OCI-LY1 (cell line): ENCODE measurements around the gene MFAP3L.
"Not testable (repeated sequence)": the region's sequence is repeated elsewhere in the genome, so short reads cannot be mapped to it uniquely, and the experiment has no call there.

Experiments
- H2AFZ ChIP-seq: fragments of 200-600 bp; sonication (generic), shearing (Covaris generic); 2 replicates; pipeline ENCODE4 v1.6.0; 2014; ENCODE audit warnings: antibody characterized with exemption, mild to moderate bottlenecking, low read length
- H3F3A ChIP-seq: fragments of 200-600 bp; sonication (generic), shearing (Covaris generic); 2 replicates; pipeline ENCODE4 v1.6.0; 2014; ENCODE audit warnings: mild to moderate bottlenecking, antibody characterized with exemption, low read length, moderate library complexity; ENCODE audit not compliant: insufficient read depth
- H3K27ac ChIP-seq: fragments of 200-600 bp; sonication (generic); 2 replicates; pipeline ENCODE4 v1.5.1; 2014; ENCODE audit warnings: low read length, mixed run types, mild to moderate bottlenecking, low read depth; ENCODE audit not compliant: poor library complexity, severe bottlenecking
- H3K27me3 ChIP-seq: fragments of 200-600 bp; sonication (generic); 2 replicates; pipeline ENCODE4 v1.6.0; 2014; ENCODE audit warnings: antibody characterized with exemption, mild to moderate bottlenecking, low read length, moderate library complexity; ENCODE audit not compliant: insufficient read depth
- H3K36me3 ChIP-seq: fragments of 200-600 bp; sonication (generic); 2 replicates; pipeline ENCODE4 v1.6.1; 2014; ENCODE audit warnings: mild to moderate bottlenecking, antibody characterized with exemption, low read length, moderate library complexity, mixed read lengths; ENCODE audit not compliant: insufficient read depth
- H3K4me1 ChIP-seq: fragments of 200-600 bp; sonication (generic); 2 replicates; pipeline ENCODE4 v1.5.1; 2014; ENCODE audit warnings: mild to moderate bottlenecking, low read length, moderate library complexity; ENCODE audit not compliant: insufficient read depth, severe bottlenecking
- H3K4me2 ChIP-seq: fragments of 200-600 bp; sonication (generic), shearing (Covaris generic); 2 replicates; pipeline ENCODE4 v1.6.1; 2014; ENCODE audit warnings: low read length
- H3K4me3 ChIP-seq: fragments of 200-600 bp; sonication (generic); 2 replicates; pipeline ENCODE4 v1.5.1; 2014; ENCODE audit warnings: low read length, low read depth, mild to moderate bottlenecking, mixed read lengths; ENCODE audit not compliant: poor library complexity, severe bottlenecking
- H3K79me2 ChIP-seq: fragments of 200-600 bp; shearing (Covaris generic); 2 replicates; pipeline ENCODE4 v1.6.1; 2016; ENCODE audit warnings: mixed run types, low read length, mixed read lengths; ENCODE audit not compliant: insufficient read depth
- H3K9ac ChIP-seq: fragments of 200-600 bp; sonication (generic), shearing (Covaris generic); 2 replicates; pipeline ENCODE4 v1.6.1; 2014; ENCODE audit warnings: mild to moderate bottlenecking, low read length, mixed read lengths
- H3K9me2 ChIP-seq: fragments of 200-600 bp; sonication (generic), shearing (Covaris generic); 2 replicates; pipeline ENCODE4 v1.6.1; 2014; ENCODE audit warnings: low read depth, mild to moderate bottlenecking, low read length, mixed read lengths
- H3K9me3 ChIP-seq: fragments of 200-600 bp; shearing (Covaris generic); 2 replicates; pipeline ENCODE4 v1.6.1; 2014; ENCODE audit warnings: low read length, mixed read lengths
- H4K20me1 ChIP-seq: fragments of 200-600 bp; sonication (generic), shearing (Covaris generic); 2 replicates; pipeline ENCODE4 v1.6.0; 2016; ENCODE audit warnings: mild to moderate bottlenecking, low read length; ENCODE audit not compliant: insufficient read depth
- CTCF ChIP-seq: fragments of 200-600 bp; sonication (generic), shearing (Covaris generic); IDR thresholded peaks from 2 replicates; pipeline ENCODE4 v1.5.1; 2017; ENCODE audit warnings: mild to moderate bottlenecking, antibody characterized with exemption, low read length, moderate library complexity, mixed read lengths
- EZH2 ChIP-seq: fragments of 200-600 bp; sonication (generic), shearing (Covaris generic); IDR thresholded peaks from 2 replicates; pipeline ENCODE4 v1.8.0; 2017; ENCODE audit warnings: borderline replicate concordance, mixed run types, mild to moderate bottlenecking, antibody characterized with exemption, low read length, moderate library complexity, mixed read lengths

Gene MFAP3L

GRCh38 chr4:170047771-170048354 lies 21.7 kb upstream of the MFAP3L start:
- Histone ChIP-seq H3K9me3 (no peaks in the 10 kb centered on the region), H3K27ac (no peak overlapping the region), H3K4me2 (no peak overlapping the region), H2AFZ (no peak overlapping the region), H3K36me3 (no peaks in the 10 kb centered on the region), H4K20me1 (no peaks in the 10 kb centered on the region), H3K4me3 (no peak overlapping the region), H3K9ac (no peak overlapping the region), H3K4me1 (no peaks in the 10 kb centered on the region), H3K9me2 (no peaks in the 10 kb centered on the region), H3F3A (no peaks in the 10 kb centered on the region), H3K79me2 (no peaks in the 10 kb centered on the region), H3K27me3 (no peaks in the 10 kb centered on the region)
- TF ChIP-seq EZH2 (no peak), CTCF (peak; percentile 72)

- H3K4me3 ChIP-seq, H3K4me2 ChIP-seq, H3K9ac ChIP-seq, H3K79me2 ChIP-seq, H4K20me1 ChIP-seq, H3K4me1 ChIP-seq, H3K27ac ChIP-seq, H3K36me3 ChIP-seq, H3F3A ChIP-seq, H2AFZ ChIP-seq, H3K27me3 ChIP-seq, H3K9me2 ChIP-seq, H3K9me3 ChIP-seq: not testable (repeated sequence)
Measured at GRCh38 chr4:170046156-170046555, 20.0 kb upstream of the MFAP3L start.

GRCh38 chr4:170040031-170040680 lies 14.0 kb upstream of the MFAP3L start:
- H3K36me3 ChIP-seq, result no peaks in the 10 kb centered on the region
- no peaks in the 10 kb centered on the region for H3K4me1 ChIP-seq
- no peak overlapping the region for H3K4me2 ChIP-seq
- no peaks in the 10 kb centered on the region for H3K27me3 ChIP-seq
- H3K9me3 ChIP-seq, result no peaks in the 10 kb centered on the region
- no peaks in the 10 kb centered on the region for H3K79me2 ChIP-seq
- H3K27ac ChIP-seq, result no peak overlapping the region
- H3K9ac ChIP-seq, result no peak overlapping the region
- no peak overlapping the region for H3K4me3 ChIP-seq
- no peaks in the 10 kb centered on the region for H3F3A ChIP-seq
- H2AFZ ChIP-seq, result no peak overlapping the region
- TF ChIP-seq EZH2 (no peak), CTCF (no peak)
- H4K20me1 ChIP-seq, result no peaks in the 10 kb centered on the region
- H3K9me2 ChIP-seq, result no peaks in the 10 kb centered on the region

- no peaks in the 10 kb centered on the region for H3K9me3 ChIP-seq
Measured at GRCh38 chr4:170038769-170039168, 12.6 kb upstream of the MFAP3L start.

More at GRCh38 chr4:170038769-170039168, 12.6 kb upstream of the MFAP3L start:
- H3K79me2 ChIP-seq, result no peaks in the 10 kb centered on the region
- no peaks in the 10 kb centered on the region for H3K9me2 ChIP-seq
- TF ChIP-seq CTCF (no peak), EZH2 (no peak)
- no peaks in the 10 kb centered on the region for H3K36me3 ChIP-seq
- no peaks in the 10 kb centered on the region for H3F3A ChIP-seq
- no peak overlapping the region for H3K9ac ChIP-seq
- no peaks in the 10 kb centered on the region for H4K20me1 ChIP-seq
- H3K27ac ChIP-seq, result no peak overlapping the region
- no peaks in the 10 kb centered on the region for H3K27me3 ChIP-seq
- no peak overlapping the region for H2AFZ ChIP-seq
- H3K4me2 ChIP-seq, result no peak overlapping the region
- H3K4me1 ChIP-seq, result no peaks in the 10 kb centered on the region
- H3K4me3 ChIP-seq, result no peak overlapping the region
